ENCODE data around the gene EMC10.
"Not testable (repeated sequence)": the region's sequence is repeated elsewhere in the genome, so short reads cannot be mapped to it uniquely, and the experiment has no call there.

Gene EMC10

GRCh38 chr19:50516964-50517703 lies 40.8 kb downstream of the EMC10 start:
- no peak for DNase-seq

- no peak for DNase-seq
These were observed 41.4 kb downstream of the EMC10 start for GRCh38 chr19:50517704-50518075.

- no peak for DNase-seq
These were observed 42.0 kb downstream of the EMC10 start for GRCh38 chr19:50518091-50519005.

GRCh38 chr19:50519006-50519575 lies 42.8 kb downstream of the EMC10 start:
- no peak for DNase-seq

- no peak for DNase-seq
These were observed 44.6 kb downstream of the EMC10 start for GRCh38 chr19:50520822-50521465.

- no peak for DNase-seq
These were observed 46.6 kb downstream of the EMC10 start for GRCh38 chr19:50522881-50523280.

GRCh38 chr19:50528052-50528451 lies 51.7 kb downstream of the EMC10 start:
- DNase-seq, result not testable (repeated sequence)

- no peak for DNase-seq
These were observed 54.9 kb downstream of the EMC10 start for GRCh38 chr19:50531171-50531612.

- no peak for DNase-seq
These were observed 56.6 kb downstream of the EMC10 start for GRCh38 chr19:50532952-50533351.

GRCh38 chr19:50534478-50534877 lies 58.2 kb downstream of the EMC10 start:
- no peak for DNase-seq

GRCh38 chr19:50535672-50536187 lies 59.4 kb downstream of the EMC10 start:
- DNase-seq, result no peak

- DNase-seq, result no peak
These were observed 60.5 kb downstream of the EMC10 start for GRCh38 chr19:50536662-50537305.

GRCh38 chr19:50537306-50537685 lies 61.0 kb downstream of the EMC10 start:
- no peak for DNase-seq

GRCh38 chr19:50537769-50538230 lies 61.5 kb downstream of the EMC10 start:
- DNase-seq, result peak; percentile 42 to 52

Data from activated CD4-positive, alpha-beta T cell treated with anti-CD3 and anti-CD28 coated beads, Interleukin-2, amount 50 U/mL, for 4 hours (primary cell).